Fibroblast of skin of right quadriceps (primary cell): ENCODE data around the gene HID1.
A peak's percentile ranks its signal among the peaks of the same experiment; 100 is the strongest.

Experiments used
- DNase-seq: peaks from one replicate; pipeline ENCODE4 v3.0.0-alpha.2; 2013

Gene HID1

GRCh38 chr17:74946641-74947040 is 25.9 kb downstream of the HID1 start:
- DNase-seq: no peak

- DNase-seq: no peak
These were observed 27.0 kb downstream of the HID1 start for GRCh38 chr17:74945543-74945942.

GRCh38 chr17:74943808-74944522 is 28.6 kb downstream of the HID1 start:
- DNase-seq: no peak

GRCh38 chr17:74941128-74941725 is 31.3 kb downstream of the HID1 start:
- DNase-seq: no peak

GRCh38 chr17:74939534-74939933 is 33.0 kb downstream of the HID1 start:
- no peak for DNase-seq

- no peak for DNase-seq
These were observed 34.2 kb downstream of the HID1 start for GRCh38 chr17:74938194-74938950.

GRCh38 chr17:74937064-74938051 is 35.2 kb downstream of the HID1 start:
- no peak for DNase-seq

DNA sequence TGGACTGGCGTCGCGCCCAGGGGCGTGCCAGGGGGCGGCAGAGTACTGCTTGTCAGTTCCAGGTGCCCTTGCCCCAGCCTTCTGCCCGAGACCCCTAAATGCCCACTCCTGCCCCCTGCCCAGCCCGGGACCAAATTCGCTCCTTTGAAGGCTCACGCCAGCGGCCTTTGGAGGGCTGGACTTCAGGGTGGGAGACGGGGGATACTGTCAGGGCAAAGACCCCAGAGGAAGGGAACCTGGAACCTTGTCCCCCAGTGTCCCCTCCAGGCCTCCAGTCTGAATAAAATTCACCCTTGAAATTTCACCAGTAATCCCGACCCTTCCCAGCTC is 36.1 kb downstream of the HID1 start:
- DNase-seq: no peak

DNA sequence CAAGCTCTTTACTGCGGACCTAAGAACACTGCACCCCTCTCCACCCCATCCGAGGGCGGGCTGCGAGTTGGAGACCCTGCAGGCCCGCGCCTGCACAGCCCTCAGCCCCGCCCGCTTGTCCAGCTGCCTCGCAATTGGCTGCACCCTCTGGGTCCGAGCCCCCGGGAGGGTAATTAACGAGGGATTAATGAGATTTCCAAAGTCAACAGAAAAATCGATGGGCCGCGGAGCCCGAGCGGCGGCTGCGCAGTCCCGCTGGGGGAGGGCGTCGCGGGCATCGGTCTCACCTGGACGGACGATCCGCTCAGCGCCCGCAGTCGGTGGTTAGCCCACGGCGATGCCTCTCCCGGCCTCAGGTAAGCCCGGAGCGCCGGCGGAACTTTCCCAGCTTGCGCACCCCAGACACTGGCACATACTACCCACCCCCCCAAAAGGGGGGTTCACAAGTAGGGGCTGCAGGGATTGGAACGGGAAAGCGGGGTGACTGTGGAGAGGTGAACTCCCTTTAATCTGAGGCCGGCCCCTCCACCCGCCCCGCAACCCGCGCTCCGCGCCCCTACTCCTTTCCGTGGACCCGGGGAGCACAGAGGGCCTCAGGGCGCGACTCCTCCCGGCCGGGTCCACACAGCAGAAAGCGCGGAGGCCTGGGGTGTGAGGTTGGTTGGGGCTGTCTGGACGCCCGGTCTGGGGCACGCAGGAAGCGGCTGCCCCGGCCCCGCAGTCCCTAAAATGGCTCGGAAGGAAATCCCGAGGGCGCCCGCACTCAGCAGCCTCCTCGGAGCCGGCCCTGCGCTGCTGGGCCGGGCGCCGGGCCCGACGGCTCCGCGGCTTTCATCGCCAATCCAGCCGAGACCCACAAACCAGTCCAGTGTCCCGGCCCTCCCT is 36.7 kb downstream of the HID1 start, which contains the start of gene OTOP3:
OTOP3 (plus strand) TSS at position 314 of the 885 bp plus-strand sequence; CDS start at position 338, 24 bp downstream.
- DNase-seq: no peak

DNA sequence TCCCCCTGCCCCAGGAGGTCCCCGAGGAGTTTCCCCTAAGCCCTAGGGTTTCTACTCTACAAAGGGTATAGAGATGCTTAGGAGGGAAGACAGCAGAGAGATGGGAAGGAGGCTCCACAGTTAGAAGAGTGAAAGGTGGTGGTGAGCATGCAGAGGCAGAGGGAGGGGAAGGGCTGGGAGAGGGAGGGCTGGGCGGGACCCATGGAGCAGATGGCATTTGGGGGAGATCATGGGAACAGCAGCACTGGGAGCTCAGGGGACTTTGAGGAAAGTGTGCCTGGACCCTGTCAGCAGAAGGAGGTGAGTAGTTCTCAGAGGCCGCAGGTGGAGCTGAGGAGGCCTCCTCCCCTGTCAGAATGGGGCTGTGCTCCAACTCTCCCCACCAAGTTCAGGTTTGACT is 37.5 kb downstream of the HID1 start:
- DNase-seq: no peak

GRCh38 chr17:74930535-74931036 is 42.0 kb downstream of the HID1 start:
- DNase-seq: no peak

GRCh38 chr17:74928786-74929185 is 43.8 kb downstream of the HID1 start:
- DNase-seq: no peak

- no peak for DNase-seq
These were observed 47.3 kb downstream of the HID1 start for GRCh38 chr17:74925242-74925641.

DNA sequence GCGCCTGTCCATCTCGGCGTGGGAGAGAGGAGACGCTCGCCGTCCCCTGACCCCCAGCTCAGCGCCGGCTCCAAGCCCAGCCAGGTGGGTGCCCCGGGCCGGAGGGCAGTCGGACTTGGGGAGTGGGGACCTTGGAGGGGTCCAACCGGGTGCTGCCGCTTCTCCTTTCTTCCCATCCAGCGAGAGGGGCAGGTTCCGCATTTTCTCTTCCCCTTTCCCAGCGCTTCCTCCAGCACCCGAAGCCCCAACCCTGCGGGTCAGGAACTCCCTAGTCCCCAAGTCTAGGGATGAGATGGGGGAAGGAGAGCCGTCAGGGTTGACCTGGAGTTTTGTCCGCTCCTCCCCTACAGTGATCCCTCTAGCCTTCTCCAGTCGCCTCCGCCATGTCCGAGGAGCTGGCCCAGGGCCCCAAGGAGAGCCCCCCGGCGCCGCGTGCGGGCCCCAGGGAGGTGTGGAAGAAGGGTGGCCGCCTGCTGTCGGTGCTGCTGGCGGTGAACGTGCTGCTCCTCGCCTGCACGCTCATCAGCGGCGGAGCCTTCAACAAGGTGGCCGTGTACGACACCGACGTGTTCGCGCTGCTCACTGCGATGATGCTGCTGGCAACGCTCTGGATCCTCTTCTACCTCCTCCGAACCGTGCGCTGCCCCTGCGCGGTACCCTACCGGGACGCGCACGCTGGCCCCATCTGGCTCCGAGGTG is 48.2 kb downstream of the HID1 start, which contains the start of gene OTOP2:
OTOP2 (plus strand) TSS at position 24 of the 699 bp plus-strand sequence; CDS start at position 384, 360 bp downstream.
- DNase-seq: no peak

DNA sequence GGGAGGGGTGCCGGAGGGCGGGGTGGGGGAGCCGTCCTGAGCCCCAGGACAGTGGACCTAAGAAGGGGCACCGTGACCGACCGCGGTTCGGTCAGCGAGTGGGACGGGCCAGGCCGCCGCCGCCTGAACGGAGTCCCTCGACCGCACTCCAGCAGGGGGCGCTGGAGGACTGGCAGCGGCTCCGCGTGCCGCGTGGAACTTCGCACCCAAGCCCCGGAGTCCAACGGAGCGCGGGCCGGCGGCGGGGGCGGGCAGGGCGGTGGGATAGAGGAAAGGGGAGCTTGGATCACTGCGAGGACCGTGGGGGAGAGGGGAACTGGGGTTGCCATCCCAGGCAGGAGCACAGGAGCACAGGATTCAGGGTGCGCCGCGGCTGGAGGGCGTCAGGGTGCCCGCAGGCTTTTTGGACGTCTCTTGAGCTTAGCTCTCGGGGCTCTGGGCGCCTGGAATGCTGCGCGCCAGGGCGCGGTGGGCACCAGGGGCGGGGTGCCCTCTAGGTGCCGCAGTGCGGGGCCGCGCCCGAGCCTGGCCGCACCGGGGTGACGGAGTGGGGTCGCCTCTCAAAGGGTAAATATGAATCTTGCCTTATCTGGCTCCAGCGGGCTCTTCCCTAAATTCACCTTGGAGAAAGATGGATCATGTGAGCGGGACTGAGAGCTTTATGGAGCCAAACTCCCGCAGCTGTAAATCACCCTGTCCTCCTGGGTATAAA is 48.9 kb downstream of the HID1 start:
- DNase-seq: peak; percentile 21

DNA sequence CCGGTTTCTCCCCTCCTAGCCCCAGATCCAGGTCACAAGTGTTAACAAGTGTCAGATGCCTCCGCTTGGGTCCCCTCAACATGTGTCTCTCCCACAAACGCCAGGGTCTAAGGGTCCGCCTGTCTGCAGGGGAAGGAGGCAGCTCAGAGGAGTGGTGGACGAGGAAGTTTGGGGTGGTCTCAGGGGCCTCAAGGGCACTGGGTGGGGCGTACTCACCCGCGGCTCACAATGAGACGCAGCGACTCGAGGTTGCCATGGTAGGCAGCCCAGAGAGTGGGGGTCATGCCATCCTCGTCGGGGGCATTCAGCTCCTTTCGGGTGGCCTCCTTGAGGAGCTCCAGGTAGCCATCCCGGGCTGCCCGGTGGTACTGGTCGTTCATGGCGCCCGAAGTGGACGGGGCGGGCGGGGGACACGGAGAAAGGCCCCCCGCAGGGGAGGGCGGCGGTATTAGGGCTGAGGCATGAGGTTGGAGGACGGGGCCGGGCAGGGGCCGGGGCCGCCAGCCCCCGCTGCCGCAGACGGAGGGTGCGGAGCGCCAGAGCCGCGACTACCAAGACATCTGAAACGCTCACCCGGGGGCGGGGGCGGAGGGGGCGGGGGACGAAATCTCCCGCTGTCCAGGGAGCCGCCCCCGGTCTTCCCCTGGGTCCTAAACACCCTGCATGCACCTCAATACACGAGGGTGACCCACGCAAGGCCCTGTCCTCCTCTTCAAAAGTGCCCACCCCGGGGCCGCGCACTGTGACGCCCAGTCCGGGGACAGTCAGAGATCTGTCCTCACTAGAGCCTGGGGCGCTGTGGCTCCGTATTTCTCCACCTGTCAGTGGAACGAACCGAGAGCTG is 49.6 kb downstream of the HID1 start, which contains the start of gene USH1G:
USH1G (minus strand) TSS at position 562 of the 844 bp plus-strand sequence; CDS start at position 380, 182 bp downstream.
- no peak for DNase-seq

DNA sequence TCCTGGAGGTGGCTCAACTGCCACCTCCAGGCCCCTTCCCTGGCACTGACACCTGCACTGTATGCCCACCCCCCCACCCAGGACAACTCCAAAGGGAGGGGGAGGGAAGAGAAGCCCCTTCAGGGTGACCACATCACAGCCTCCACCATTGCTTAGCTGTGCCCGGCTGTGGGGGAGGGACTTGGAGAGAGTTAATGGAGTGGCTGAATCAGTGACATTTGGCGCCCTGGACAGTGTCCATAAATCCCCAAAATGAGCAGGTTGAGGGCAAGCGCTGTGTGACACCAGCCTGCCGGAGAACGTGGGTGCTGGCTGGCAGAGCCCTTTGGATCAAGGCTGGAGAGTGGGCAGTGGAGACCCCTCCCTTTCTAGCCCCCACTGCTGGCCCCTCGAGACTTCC is 50.4 kb downstream of the HID1 start:
- no peak for DNase-seq

- no peak for DNase-seq
These were observed 50.8 kb downstream of the HID1 start for GRCh38 chr17:74921769-74922168.
